ENCODE data around the gene OOEP.

DNA sequence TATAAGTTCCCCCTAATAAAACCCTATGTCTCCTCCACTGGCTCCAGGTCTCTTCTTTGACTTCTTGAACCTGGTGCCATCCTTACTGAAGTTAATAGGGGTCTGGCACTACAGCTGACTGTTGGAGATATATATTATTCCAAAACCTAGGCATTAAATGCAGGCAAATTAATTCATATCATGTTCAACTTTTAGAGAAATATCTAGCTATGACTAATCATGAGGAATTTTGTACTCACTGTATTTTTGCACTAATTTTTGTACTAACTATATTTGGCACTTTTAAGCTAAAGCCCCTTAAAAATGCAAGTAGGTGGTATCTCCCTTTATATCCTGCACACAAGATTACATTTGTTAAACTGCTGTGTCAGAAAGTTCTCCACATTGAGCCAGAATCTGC lies 26.5 kb downstream of the OOEP start:
- TF ChIP-seq, protein P1, sequence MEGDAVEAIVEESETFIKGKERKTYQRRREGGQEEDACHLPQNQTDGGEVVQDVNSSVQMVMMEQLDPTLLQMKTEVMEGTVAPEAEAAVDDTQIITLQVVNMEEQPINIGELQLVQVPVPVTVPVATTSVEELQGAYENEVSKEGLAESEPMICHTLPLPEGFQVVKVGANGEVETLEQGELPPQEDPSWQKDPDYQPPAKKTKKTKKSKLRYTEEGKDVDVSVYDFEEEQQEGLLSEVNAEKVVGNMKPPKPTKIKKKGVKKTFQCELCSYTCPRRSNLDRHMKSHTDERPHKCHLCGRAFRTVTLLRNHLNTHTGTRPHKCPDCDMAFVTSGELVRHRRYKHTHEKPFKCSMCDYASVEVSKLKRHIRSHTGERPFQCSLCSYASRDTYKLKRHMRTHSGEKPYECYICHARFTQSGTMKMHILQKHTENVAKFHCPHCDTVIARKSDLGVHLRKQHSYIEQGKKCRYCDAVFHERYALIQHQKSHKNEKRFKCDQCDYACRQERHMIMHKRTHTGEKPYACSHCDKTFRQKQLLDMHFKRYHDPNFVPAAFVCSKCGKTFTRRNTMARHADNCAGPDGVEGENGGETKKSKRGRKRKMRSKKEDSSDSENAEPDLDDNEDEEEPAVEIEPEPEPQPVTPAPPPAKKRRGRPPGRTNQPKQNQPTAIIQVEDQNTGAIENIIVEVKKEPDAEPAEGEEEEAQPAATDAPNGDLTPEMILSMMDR (IDR thresholded peaks at IDR 0.05; ENCODE audit: low read depth, low read length, poor library complexity, severe bottlenecking), result no peak
- no peak for TF ChIP-seq EZH2phosphoT487 (IDR thresholded peaks at IDR 0.05; ENCODE audit: borderline replicate concordance, low read length)
